PC-9 (cell line): Measurements from ENCODE around the gene COL4A2. TPM values are rescaled to one million over a fixed set of nuclear protein-coding genes. Genes with fewer than 3 reads are reported as not detected.

ENCODE experiments used
- BruUV-seq: library from RNA; stranded (reverse); fragments of 400-500 nt; replicated peaks from 2 replicates; lab custom pipeline; 2021; lab: Mats Ljungman, UMichigan
- CTCF ChIA-PET: fragments of 300-600 bp; sonication (Branson Sonifier 250); formaldehyde crosslinking; loops from one replicate; lab custom pipeline; 2022; ENCODE audit warnings: antibody characterized with exemption; lab: Charles Lee
- POLR2A ChIA-PET: fragments of 300-600 bp; sonication (Branson Sonifier 250); formaldehyde crosslinking; loops from one replicate; lab custom pipeline; 2022; ENCODE audit warnings: antibody characterized with exemption; ENCODE audit not compliant: unreplicated experiment; lab: Charles Lee
- DNase-seq, 2 experiments: peaks; one replicate each; pipeline versions ENCODE4 v3.0.0 to v3.0.0-alpha.2; 2015 to 2022; ENCODE audit warnings: mixed read lengths in 1 of 2
- H2AFZ ChIP-seq: fragments of 200-600 bp; sonication (generic); 2 replicates; pipeline ENCODE4 v1.8.1; 2017; ENCODE audit warnings: antibody characterized with exemption
- H3F3A ChIP-seq: fragments of 200-600 bp; sonication (generic); 2 replicates; pipeline ENCODE4 v1.8.1; 2017; ENCODE audit warnings: antibody characterized with exemption, mild to moderate bottlenecking, low read depth; ENCODE audit not compliant: insufficient read depth
- H3K27ac ChIP-seq: fragments of 200-600 bp; sonication (generic); 2 replicates; pipeline ENCODE4 v1.6.1; 2016; ENCODE audit warnings: mixed run types
- H3K27me3 ChIP-seq: fragments of 200-600 bp; sonication (generic); 2 replicates; pipeline ENCODE4 v1.6.1; 2016; ENCODE audit warnings: low read depth, mixed run types; ENCODE audit not compliant: insufficient read depth
- H3K36me3 ChIP-seq: fragments of 200-600 bp; sonication (generic); 2 replicates; pipeline ENCODE4 v1.6.1; 2016; ENCODE audit warnings: low read depth, mixed run types
- H3K4me1 ChIP-seq: fragments of 200-600 bp; sonication (generic); replicated peaks from 2 replicates; pipeline ENCODE4 v1.6.1; 2016; ENCODE audit warnings: mixed run types; ENCODE audit not compliant: insufficient read depth
- H3K4me2 ChIP-seq: fragments of 200-600 bp; sonication (generic); 2 replicates; pipeline ENCODE4 v1.6.1; 2017; ENCODE audit warnings: mixed run types
- H3K4me3 ChIP-seq: fragments of 200-600 bp; sonication (generic); 2 replicates; pipeline ENCODE4 v1.6.1; 2016; ENCODE audit warnings: mixed run types
- H3K79me2 ChIP-seq: fragments of 200-600 bp; sonication (generic); 2 replicates; pipeline ENCODE4 v1.6.1; 2017; ENCODE audit warnings: low read depth, mixed run types
- H3K9me2 ChIP-seq: fragments of 200-600 bp; sonication (generic); 2 replicates; pipeline ENCODE4 v1.8.1; 2017; ENCODE audit warnings: mild to moderate bottlenecking; ENCODE audit not compliant: insufficient read depth
- H3K9me3 ChIP-seq: fragments of 200-600 bp; sonication (generic); 2 replicates; pipeline ENCODE4 v1.8.1; 2016; ENCODE audit warnings: low read depth; ENCODE audit not compliant: insufficient read depth
- H4K20me1 ChIP-seq: fragments of 200-600 bp; sonication (generic); 2 replicates; pipeline ENCODE4 v1.8.1; 2017; ENCODE audit not compliant: insufficient read depth
- EZH2 ChIP-seq: fragments of 200-600 bp; sonication (generic); IDR thresholded peaks from 2 replicates; pipeline ENCODE4 v1.8.0; 2017; ENCODE audit warnings: antibody characterized with exemption, low read depth
- intact Hi-C: fragments of 100-400 bp; cut with micrococcal nuclease; formaldehyde crosslinking; loops from one replicate; pipeline ENCODE4 v1.10.0; 2022; ENCODE audit not compliant: unreplicated experiment
- total RNA-seq: library from RNA; stranded (reverse); gene quantifications from 2 replicates; pipeline ENCODE4 v1.2.3, GENCODE V29; 2021
- TF ChIP-seq, protein P1 (sequence below): fragments of 200-600 bp; sonication (generic); conservative IDR thresholded peaks from 2 replicates; pipeline ENCODE4 v1.6.1; 2017; ENCODE audit warnings: mixed run types, antibody characterized with exemption, mild to moderate bottlenecking, moderate library complexity

The COL4A2 gene
- total RNA-seq, 1 experiment from 2014 or later = 1.2 TPM

DNA sequence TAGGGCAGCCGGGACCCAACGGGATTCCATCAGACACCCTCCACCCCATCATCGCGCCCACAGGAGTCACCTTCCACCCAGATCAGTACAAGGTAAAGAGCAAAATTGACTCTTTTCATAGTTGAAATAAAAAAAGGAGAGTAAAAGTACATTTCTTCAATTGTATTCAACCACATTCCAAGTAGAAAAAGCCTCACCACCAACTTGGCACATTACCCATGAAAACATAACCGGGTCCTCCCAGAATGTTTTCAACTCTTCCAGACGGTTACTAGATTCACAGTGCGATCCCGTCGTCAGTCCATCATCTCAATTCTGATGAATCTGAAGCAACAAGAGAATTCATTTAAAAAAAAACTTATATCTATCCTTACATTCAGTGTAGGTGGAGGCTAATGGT lies 129.2 kb downstream of the COL4A2 start:
- Histone ChIP-seq H3K9me2 (no peaks in the 10 kb centered on the region), H3F3A (no peaks in the 10 kb centered on the region), H3K27ac (no peak overlapping the region), H3K4me1 (no peaks in the 10 kb centered on the region), H4K20me1 (no peaks in the 10 kb centered on the region), H3K27me3 (no peaks in the 10 kb centered on the region), H3K36me3 (no peaks in the 10 kb centered on the region), H3K9me3 (no peaks in the 10 kb centered on the region), H3K4me3 (no peak overlapping the region), H3K4me2 (no peak overlapping the region), H2AFZ (no peak overlapping the region), H3K79me2 (no peaks in the 10 kb centered on the region)
- intact Hi-C loops = no loop called here
- CTCF ChIA-PET = no interaction called here
- no peak for DNase-seq
- no peak for TF ChIP-seq EZH2
- TF ChIP-seq, protein P1, sequence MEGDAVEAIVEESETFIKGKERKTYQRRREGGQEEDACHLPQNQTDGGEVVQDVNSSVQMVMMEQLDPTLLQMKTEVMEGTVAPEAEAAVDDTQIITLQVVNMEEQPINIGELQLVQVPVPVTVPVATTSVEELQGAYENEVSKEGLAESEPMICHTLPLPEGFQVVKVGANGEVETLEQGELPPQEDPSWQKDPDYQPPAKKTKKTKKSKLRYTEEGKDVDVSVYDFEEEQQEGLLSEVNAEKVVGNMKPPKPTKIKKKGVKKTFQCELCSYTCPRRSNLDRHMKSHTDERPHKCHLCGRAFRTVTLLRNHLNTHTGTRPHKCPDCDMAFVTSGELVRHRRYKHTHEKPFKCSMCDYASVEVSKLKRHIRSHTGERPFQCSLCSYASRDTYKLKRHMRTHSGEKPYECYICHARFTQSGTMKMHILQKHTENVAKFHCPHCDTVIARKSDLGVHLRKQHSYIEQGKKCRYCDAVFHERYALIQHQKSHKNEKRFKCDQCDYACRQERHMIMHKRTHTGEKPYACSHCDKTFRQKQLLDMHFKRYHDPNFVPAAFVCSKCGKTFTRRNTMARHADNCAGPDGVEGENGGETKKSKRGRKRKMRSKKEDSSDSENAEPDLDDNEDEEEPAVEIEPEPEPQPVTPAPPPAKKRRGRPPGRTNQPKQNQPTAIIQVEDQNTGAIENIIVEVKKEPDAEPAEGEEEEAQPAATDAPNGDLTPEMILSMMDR = no peak
- no TSS peak for BruUV-seq
- POLR2A ChIA-PET = no interaction called here

DNA sequence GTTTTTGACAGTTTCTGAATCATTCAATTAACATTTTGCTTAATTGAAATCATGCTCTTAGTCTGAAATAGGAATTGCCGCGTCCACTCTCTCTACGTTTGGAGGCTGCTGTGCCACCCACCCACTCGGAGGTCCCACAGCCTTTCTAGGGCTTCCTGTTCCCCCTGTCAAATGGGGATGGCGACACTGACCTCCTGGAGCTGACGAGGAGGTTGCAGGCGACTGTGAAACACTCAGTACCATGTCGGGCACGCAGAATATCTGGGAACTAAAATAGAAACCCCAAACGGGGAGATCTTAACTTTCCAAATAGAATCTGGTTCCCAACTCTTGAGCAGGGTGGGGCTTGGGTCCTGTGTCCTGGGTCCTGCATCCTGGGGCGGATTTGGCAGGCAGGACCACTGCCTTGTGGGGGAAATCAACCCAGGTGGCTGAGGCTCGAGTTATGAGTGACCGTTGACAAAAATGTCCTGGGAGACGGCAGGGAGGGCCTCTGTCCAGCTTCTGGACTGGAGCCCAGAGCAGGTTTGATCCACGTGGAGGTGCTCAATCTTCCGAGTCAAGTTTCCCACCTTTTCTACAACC lies 129.8 kb downstream of the COL4A2 start:
- BruUV-seq = no TSS peak
- no peak overlapping the region for H2AFZ ChIP-seq
- ChIA-PET CTCF (no interaction called here), POLR2A (no interaction called here)
- no peak overlapping the region for H3K27ac ChIP-seq
- no peak overlapping the region for H3K4me3 ChIP-seq
- H3K36me3 ChIP-seq = no peaks in the 10 kb centered on the region
- intact Hi-C loops = no loop called here
- no peaks in the 10 kb centered on the region for H3K27me3 ChIP-seq
- H4K20me1 ChIP-seq = no peaks in the 10 kb centered on the region
- TF ChIP-seq, protein P1 = no peak
- no peak for TF ChIP-seq EZH2
- peaks cover 5% of the 10 kb centered on the region; the same call in 1 of the 2 replicates for H3K4me1 ChIP-seq
- peak in 1 of 2 experiments; percentile 8 for DNase-seq
- H3K9me2 ChIP-seq = no peaks in the 10 kb centered on the region
- no peak overlapping the region for H3K4me2 ChIP-seq
- no peaks in the 10 kb centered on the region for H3F3A ChIP-seq
- no peaks in the 10 kb centered on the region for H3K79me2 ChIP-seq
- no peaks in the 10 kb centered on the region for H3K9me3 ChIP-seq

DNA sequence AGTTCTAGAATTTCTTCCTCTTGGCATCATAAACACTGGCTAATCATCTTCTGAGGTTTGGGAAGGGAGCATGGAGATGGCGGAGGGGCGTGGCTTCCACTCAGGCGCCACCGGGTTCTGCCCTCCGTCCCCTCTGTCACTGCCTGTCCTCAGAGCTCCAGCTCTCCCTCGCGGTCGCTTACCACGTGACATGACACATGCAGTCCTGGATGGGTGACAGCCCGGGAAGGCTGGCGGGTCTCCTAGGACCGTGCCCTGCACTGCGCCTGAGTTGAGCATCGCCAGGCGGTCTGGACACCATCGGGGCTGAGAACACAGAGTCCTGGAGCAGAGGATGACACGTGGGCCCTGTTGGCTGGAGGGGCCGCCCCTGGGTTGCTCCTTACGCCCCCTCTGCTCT lies 131.1 kb downstream of the COL4A2 start:
- Histone ChIP-seq H3K4me3 (no peak overlapping the region), H3K36me3 (no peaks in the 10 kb centered on the region), H2AFZ (no peak overlapping the region), H3K9me2 (no peaks in the 10 kb centered on the region), H3K27ac (no peak overlapping the region), H4K20me1 (no peaks in the 10 kb centered on the region), H3K4me2 (no peak overlapping the region), H3K9me3 (no peaks in the 10 kb centered on the region), H3K79me2 (no peaks in the 10 kb centered on the region), H3K27me3 (no peaks in the 10 kb centered on the region), H3K4me1 (peaks cover 18% of the 10 kb centered on the region), H3F3A (peaks cover 5% of the 10 kb centered on the region)
- intact Hi-C loops = no loop called here
- peak in 1 of 2 experiments; percentile 29 for DNase-seq
- TF ChIP-seq, protein P1 = no peak
- TF ChIP-seq EZH2 = no peak
- no TSS peak for BruUV-seq
- ChIA-PET POLR2A (no interaction called here), CTCF (no interaction called here)
